DND-41 (cell line): ENCODE data around the gene SUPV3L1.

ENCODE experiments used
- CTCF ChIP-seq: IDR thresholded peaks from 2 replicates; pipeline ENCODE4 v1.5.1; 2012; ENCODE audit warnings: borderline replicate concordance, low read length, moderate library complexity, mild to moderate bottlenecking; ENCODE audit not compliant: poor library complexity, severe bottlenecking; ENCODE audit errors: extremely low read depth
- EZH2 ChIP-seq: IDR thresholded peaks from 3 replicates; pipeline ENCODE4 v1.6.1; 2012; ENCODE audit warnings: borderline replicate concordance, low read depth, mild to moderate bottlenecking, moderate library complexity, low read length, inconsistent platforms; ENCODE audit not compliant: severe bottlenecking

- no peak for TF ChIP-seq CTCF
- TF ChIP-seq EZH2 = no peak
Observed at GRCh38 chr10:69179089-69179742, 818 bp upstream of the SUPV3L1 start.
